HG02943 (cell line): ENCODE data around the gene GAL3ST2.

Experiments used
- ATAC-seq: cut with Tn5 transposase; IDR thresholded peaks from one replicate; pipeline ENCODE4 v1.9.1; 2021; ENCODE audit warnings: mild to moderate bottlenecking, low read depth, moderate library complexity; ENCODE audit not compliant: unreplicated experiment

The GAL3ST2 gene

DNA sequence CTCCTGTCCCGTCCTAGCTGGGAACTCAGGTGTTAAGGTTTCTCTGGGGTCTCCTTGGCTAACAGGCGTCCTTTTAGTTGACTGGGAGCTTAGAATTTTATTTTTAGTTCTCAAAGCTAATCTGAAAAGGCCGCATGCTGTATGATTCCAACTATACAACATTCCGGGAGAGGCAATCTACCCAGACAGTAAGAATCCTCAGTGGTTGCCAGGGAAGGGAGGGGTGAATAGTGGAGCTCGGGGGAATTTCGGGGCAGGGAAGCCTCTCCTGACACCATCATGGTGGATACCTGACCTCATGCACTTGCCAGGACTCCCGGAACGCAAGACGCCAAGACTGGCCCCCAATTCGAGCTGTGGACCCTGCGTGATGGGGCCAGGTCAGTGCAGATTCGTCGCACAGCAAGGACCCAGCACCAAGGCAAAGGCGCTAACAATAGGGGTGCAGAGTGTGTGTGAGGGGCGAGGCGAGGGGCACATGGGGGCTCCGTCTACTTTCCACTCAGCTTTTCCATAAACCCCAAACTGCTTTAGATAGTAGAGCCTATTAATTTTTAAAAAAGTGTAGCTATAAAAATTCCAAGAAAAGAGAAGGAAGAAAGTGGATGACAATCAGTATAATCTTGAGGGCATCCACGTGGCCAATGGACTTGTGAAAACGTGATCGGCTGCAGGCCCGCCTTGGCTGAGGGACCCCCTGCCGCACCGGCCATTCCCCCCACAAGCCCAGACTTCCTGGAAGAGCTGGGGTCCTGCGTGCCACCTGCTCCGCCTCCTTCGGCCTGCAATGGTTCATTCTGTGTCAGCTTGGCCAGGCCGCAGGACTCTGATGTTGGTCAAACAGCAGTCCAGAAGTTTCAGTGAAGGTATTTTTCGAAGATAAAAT lies 64.8 kb downstream of the GAL3ST2 start:
- ATAC-seq, result no peak

DNA sequence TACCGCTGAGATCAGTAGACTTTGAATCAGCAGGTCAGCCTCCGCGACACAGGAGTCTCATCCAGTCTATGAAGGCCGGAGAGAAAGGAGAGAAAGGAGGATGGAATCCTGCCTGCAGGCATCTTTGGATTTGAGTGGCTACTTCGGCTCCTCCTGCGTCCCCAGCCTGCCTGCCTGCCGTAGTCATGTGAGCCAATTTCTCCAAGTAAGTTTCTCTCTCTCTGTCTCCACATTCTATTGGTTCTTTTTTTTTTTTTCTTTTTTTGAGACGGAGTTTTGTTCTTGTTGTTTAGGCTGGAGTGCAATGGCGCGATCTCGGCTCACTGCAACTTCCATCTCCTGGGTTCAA lies 65.4 kb downstream of the GAL3ST2 start:
- ATAC-seq, result no peak

DNA sequence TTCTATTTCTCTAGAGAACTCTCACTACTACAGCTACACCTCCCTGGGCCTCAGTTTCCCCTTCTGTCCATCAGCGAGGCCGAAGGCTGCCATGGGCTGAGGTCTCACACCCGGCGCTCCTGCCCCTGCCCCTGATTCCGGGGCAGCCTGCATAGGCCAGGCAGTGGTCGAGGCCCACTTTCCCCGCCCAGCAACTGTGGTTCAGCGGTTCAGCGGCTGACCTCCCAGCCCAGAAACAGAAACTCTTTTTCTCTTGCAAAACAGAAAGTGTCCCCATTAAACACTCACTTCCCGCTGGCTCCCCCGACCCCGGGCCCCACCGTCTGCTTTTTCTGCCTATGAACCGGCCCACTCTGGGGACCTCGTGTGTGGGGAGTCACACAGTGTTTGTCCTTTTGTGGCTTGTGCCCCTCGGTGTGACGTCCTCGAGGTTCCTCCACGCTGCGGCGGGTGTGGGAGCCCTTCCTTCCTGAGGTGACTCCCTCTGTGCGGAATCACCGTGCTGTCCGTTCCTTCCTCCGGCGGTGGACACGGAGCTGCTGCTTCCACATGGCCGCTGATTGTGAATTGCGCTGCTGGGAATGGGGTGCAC lies 66.1 kb downstream of the GAL3ST2 start:
- no peak for ATAC-seq

DNA sequence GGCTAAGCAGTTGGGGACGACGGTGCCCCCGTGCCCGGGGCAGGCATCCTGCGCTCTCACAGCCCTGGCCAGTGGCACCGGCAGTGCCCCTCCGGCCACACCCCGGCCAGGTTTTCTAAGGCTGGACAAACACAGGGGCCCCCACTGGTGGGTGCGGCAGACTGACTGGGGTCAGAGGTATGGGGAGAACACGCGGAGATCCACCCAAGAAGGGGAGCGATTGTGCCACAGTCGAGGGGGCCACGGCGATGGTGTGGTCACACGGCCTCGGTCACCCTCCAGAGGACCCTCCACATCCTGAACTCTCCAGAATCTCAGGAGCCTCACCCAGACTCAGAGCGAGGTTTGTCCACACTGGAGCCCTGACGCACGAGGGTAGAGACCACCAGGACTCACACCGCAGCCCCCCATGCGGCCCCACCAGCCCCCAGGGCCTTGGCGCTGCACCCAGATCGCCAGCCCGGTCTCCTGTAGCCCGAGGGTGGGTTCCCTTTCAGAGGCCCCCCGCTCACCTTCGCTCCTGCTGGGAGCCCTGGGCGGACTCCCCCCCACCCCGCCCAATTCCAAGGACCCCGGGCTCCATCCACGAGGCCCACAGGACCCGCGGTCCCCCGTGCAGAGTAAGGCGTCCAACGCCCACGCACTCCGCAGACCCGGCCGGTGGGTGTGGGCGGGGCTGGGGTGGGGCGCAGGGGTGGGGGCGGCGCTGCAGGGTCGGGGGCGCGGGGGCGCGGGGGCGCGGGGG lies 66.9 kb downstream of the GAL3ST2 start:
- ATAC-seq, result no peak

DNA sequence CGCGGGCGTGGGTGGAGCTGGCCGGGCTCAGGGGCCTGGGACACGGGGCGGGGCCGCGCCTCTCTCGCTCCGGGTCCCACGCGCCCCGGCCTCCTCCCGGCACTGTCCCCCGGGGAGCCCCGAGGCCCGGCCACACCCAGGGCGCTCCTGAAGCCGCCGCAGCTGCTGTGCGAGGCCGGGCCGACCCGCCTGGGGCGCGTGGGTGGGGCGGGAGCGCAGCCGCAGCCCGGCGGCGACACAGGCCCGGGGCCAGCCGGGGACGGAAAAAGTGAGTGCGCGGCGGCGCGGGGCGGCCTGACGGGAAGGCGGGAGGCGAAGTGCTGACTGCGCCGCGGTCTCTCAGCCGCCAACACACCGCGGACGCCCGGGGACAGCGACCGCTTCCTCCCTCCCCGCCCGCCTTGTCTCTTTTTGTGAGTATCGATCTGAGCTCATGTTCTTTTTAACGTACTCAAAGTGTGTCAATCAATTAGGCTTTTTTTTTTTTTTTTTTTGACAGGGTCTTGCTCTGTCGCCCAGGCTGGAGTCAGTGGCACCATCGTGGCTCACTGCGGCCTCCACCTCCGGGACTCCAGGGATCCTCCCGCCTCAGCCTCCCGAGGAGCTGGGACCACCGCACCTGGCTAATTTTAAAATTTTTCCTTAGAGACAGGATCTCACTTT lies 67.6 kb downstream of the GAL3ST2 start:
- no peak for ATAC-seq

DNA sequence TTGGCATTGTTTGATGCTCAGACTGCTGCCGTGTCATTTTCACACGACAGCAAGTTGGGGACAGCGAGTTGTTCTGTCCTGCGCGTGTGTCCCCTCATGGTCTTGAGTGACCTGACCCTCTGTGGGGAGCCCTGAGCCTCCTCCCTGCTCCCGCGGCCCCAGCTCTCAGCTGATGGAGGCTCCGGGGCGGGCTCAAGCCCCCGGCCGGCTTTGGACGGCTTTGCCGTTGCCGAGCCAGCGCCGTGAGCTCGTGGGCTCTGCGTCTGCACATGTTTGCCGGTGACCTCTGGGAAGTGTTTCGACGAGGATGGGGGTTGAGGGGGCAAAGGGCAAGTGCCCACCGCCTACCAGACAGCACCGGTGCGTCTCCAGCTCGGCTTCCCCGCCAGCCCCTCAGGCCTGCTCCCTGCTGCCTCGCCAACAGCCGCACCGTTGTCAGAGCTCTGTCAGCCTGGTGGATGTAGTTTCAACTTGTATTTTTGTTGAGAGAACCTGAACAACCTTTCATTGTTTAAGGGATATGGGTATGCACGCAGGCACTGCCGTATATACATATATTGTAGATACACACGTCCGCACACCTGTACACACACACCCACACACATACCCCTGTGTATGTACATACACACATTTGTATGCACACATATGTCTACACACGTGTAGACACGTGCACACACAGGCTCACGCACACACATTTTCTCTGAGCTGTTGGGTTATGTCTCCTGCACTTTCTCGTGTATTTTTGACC lies 68.4 kb downstream of the GAL3ST2 start:
- no peak for ATAC-seq

DNA sequence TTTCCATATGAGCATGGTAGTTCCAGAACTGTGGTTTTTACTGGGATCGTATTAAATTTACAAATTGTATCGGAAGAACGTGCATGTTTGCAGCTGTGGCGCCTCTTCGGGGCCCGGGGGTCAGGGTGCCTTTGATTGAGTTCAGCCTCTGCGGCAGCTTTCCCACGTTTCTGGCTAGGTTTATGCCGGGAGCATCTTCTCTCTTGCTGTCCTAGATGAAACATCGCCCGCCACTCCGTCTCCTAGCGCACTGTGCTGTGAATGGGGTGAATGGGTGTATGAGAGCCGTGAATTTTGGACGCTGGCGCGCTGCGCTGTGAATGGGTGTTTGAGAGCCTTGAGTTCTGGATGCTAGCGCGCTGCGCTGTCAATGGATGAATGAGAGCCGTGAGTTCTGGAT lies 69.8 kb downstream of the GAL3ST2 start:
- ATAC-seq, result no peak

DNA sequence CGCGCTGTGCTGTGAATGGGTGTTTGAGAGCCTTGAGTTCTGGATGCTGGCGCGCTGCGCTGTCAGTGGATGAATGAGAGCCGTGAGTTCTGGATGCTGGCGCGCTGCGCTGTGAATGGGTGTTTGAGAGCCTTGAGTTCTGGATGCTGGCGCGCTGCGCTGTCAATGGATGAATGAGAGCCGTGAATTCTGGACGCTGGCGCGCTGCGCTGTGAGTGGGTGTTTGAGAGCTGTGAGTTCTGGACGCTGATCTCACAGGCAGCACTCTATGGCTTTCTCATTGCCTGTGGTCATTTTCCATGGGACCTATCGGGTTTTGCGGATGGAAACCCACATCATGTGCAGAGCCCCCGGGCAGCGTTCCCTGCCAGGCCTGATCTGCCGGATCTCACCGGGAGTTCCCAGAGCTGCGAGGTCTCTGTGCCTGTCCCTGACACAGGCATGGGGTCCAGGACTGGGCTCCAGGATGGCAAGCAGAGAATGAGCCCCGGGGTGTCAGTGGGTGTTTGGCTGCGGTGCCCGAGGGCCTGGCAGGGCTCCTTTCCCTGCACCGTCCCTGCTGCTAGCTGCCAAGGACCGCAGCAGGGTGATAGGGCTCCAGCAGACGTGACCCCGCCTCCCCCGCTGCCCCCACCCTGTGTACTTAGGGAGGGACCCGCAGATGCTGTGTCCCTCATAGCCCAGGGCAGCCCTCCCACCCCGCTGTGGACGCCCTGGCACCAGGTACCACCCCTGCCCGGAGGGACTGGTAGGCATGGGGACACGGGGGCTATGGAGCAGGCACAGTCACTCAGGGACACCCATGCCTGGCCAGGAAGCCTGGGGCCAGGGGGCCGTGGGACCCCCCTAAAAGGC lies 72.4 kb downstream of the GAL3ST2 start:
- ATAC-seq, result no peak

DNA sequence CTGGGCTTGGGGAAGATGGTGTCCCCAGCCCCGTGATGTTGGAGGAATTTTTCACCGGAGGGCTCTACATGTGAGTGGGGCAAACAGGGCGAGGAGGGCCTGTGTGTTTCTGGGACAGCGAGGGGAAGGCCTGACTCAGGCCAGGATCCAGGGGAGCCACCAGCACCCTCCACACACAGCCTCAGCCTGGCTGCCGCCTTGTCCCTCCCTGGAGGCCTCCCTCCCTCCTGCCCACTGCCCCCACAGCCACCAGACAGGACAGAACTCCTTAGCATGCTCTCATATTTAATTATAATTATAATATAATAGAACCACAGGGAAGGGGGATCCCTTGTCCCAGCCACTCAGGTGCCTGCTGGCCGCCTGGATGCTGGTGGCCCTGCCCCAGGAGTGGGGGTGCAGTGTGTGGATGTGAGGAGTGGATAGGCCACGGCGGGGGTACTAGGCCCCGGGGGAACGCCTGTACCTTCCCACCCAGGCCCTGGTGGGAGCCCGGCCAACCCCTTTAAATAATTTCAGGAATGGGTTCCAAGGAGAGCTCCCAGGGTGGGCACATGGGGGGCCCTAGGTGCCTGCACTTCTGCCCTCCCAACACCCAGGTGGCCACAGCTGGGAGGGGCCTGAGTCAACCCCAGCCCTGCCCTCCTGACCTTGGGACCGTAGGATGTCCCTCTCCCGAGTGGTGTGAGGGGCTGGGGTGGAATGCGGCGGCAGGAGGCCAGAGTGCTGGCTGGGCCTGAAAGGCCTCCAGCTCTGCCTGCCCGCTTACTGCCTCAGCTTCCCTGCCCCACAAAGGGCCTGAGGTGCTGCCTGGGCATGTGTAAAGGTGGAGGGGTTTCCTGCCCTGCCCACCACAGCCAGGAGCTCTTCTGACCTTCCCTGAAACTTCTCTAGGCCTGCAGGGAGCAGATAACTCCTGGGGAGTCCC lies 73.3 kb downstream of the GAL3ST2 start:
- ATAC-seq, result no peak

DNA sequence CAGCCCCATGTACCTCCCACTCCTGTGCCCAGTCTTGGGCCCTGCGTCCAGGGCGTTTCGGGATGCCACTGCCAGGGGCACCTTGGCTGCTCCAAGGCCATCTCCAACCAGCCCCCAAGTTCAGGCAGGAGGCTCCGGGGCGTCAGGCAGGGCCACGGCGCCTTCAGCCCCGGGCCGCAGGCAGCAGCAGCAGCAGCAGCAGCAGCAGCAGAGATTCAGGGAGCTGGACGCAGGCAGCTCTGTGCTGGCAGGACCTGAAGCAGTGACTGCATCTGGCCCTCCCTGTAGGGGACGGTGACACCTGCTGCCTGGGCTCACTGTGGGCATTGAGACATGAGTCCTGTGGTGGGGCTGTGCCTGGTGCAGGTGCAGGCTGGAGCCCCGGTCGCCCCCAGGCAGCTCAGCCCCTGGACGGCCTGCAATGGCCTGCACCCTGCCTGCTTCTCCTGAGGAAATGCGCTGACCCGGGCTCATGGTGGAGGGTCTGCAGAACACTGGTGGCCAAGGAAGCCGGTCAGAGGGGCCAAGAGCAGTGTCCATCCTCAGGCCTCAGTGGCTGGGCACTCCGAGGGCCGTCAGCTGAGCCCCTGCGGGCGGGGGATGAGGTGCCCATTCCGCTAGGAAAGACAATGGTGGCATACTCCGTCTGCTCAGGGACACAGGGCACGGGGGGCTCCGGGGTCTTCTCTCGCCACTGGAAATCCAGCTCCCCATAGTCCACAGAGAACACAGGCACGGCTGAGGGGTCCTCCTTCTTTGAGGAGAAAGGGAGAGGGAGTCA lies 74.1 kb downstream of the GAL3ST2 start:
- no peak for ATAC-seq

DNA sequence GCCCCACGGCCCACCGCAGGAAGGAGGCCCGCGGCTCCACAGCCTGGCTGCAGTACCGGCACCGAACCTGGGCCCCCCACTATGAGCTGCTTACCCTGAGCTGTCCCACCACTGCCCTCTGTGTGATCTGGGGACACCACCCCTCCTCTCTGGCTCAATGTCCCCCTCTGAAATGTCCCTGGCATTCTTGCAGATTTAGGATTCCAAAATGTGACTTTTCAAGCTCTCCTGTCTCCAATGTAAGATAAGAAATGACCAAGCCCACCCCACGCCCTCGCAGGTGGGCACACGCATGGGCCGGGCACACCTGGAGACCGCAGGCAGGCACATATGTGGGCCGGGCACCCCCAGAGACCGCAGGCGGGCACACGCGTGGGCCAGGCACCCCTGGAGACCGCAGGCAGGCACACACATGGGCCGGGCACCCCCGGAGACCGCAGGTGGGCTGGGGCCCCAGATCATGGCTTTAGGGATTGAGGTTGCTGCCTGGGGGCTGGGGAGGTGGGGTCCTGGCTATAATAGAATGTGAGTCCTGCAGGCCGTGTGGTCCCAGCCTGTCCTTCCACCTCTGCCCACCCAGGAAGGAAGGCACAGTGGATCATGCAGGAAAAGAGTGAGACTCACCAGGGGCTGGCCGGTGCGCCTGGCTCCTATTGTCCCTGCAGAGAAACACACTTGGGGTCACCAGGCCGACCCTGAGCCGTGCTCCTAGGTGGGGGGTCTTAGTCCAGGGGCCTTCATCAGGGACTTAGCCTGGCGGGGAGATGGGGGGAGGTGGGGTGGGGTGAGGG lies 74.9 kb downstream of the GAL3ST2 start:
- no peak for ATAC-seq

DNA sequence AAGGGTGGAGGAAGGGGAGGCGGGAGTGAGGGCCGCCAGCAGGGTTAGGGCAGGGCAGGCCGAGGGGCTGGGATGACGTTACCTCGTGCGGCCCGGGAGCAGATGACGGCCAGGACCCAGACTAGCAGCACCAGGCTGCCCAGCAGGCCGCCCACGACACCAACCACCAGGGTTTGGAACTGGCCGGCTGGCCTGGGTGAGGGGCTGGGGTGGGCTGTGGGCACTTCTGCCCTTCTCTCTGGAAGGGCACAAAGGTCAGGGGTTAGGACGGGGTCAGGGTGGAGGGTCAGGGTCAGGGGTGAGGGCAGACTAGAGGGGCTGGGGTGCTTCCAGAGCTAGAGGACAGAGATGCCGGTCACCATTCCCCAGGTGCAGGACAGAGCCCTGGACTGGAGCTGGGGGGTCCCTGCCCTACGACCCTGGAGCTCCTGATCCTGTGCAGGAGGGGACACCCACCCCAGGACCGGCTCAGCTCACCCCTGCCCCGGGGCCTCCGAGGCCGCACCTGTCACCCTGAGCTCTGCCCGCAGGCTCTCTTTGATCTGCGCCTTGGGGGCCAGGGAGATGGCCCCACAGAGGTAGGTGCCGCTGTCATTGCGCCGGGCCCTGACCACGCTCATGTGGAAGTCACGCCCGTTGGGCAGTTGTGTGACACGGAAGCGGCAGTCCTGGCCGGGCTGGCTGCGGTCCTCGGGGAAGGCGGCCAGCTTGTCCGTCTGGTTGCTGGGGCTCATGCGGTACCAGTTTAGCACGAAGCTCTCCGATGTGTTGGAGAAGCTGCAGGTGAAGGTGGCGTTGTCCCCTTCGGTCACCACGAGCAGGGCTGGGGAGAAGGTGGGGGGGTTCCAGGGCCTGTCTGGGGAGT lies 75.7 kb downstream of the GAL3ST2 start:
- ATAC-seq, result no peak

DNA sequence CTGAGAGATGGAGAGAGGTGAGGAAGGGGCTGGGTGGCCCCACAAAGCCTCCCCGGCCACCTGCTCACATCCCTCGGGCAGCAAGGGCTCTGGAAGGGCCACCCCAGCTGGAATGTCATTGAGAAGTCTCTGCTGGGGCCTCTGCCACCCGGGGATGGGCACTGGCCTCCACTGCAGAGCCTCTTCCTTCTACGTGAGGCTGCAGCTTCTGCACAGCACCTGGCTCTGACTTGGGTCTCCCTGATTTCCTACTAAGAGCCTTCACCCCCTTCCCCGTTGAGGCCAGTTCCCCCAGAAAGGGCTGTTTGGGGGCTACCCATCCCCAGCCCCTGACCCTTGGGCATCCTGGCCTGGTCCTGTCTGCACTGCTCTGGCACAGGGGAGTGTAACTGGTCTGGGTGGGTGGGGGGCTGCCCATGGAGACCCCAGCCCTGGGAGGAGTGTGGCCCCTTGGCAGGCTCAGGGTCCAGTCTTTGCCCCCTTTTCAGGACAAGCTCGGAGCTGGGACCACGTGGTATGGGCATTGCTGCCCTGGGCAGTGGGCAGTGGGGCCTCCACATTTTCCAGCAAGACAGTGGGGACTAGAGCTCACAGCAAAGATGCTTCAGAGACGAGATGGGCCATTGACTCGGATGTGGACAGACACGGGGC lies 76.5 kb downstream of the GAL3ST2 start:
- no peak for ATAC-seq
